Activated CD4-positive, alpha-beta memory T cell treated with anti-CD3 and anti-CD28 coated beads, Interleukin-2, amount 10 ng/mL, durations not matched to agents 7 days and 5 days (primary cell): ENCODE measurements around the gene GLI1. TPM values are rescaled to one million over a fixed set of nuclear protein-coding genes. Genes with fewer than 3 reads are reported as not detected.
"Not testable (repeated sequence)": the region's sequence is repeated elsewhere in the genome, so short reads cannot be mapped to it uniquely, and the experiment has no call there.

Experiments
- CTCF ChIA-PET: fragments of 350-600 bp; sonication (Branson Sonifier 250); formaldehyde crosslinking; loops from one replicate; lab custom pipeline; 2021; ENCODE audit warnings: antibody characterized with exemption, inconsistent platforms; lab: Charles Lee
- POLR2A ChIA-PET: fragments of 350-600 bp; sonication (Branson Sonifier 250); formaldehyde crosslinking; loops from one replicate; lab custom pipeline; 2021; ENCODE audit warnings: antibody characterized with exemption; lab: Charles Lee
- DNase-seq: peaks from one replicate; pipeline ENCODE4 v3.0.0-alpha.2; 2020
- H3K27ac Mint-ChIP-seq: one replicate; pipeline ENCODE4 v1.8.0; 2021; ENCODE audit warnings: mild to moderate bottlenecking, mixed read lengths
- H3K27me3 Mint-ChIP-seq: one replicate; pipeline ENCODE4 v1.8.0; 2021; ENCODE audit warnings: mixed read lengths
- H3K36me3 Mint-ChIP-seq: one replicate; pipeline ENCODE4 v1.8.0; 2021; ENCODE audit warnings: low read depth, mixed read lengths
- H3K4me1 Mint-ChIP-seq: one replicate; pipeline ENCODE4 v1.8.0; 2021; ENCODE audit warnings: mixed read lengths
- H3K4me3 Mint-ChIP-seq: one replicate; pipeline ENCODE4 v1.8.0; 2021; ENCODE audit warnings: mild to moderate bottlenecking, mixed read lengths
- H3K9me3 Mint-ChIP-seq: one replicate; pipeline ENCODE4 v1.8.0; 2021; ENCODE audit warnings: mixed read lengths
- total RNA-seq, 2 experiments: library from RNA; stranded (reverse); gene quantifications; one replicate each; pipeline ENCODE4 v1.2.3, GENCODE V29; 2021

The GLI1 gene
- total RNA-seq, 2 experiments from 2014 or later: 0.30 to 0.48 TPM

DNA sequence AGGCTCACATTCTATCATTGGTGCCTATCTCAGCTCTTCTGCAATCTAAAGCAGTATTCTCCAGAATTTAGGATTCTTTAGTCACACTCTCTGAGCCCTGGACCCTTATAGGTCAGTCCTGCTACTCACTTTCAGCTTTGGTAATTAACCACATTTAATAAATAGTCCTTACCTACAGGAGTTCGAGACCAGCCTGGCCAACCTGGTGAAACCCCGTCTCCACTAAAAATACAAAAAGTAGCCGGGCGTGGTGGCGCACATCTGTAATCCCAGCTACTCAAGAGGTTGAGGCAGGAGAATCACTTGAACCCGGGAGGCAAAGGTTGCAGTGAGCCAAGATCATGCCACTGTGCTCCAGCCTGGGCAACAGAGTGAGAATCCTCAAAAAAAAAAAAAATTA lies 54.1 kb downstream of the GLI1 start:
- POLR2A ChIA-PET: interaction anchor here (0.9 to 1.6 kb wide), 2 partner anchors 18 to 26 kb away, joined by 3 to 7 read pairs; partner anchors contain the start of gene MARS1
- not testable (repeated sequence) for DNase-seq, H3K9me3 Mint-ChIP-seq, H3K27ac Mint-ChIP-seq, H3K4me3 Mint-ChIP-seq, H3K27me3 Mint-ChIP-seq
- peaks cover 16% of the 10 kb centered on the region for H3K4me1 Mint-ChIP-seq
- CTCF ChIA-PET: interaction anchor here (1.3 kb wide), 1 partner anchor 55 kb away, joined by 3 read pairs; no protein-coding TSS in a partner anchor
- H3K36me3 Mint-ChIP-seq: peaks cover 76% of the 10 kb centered on the region

DNA sequence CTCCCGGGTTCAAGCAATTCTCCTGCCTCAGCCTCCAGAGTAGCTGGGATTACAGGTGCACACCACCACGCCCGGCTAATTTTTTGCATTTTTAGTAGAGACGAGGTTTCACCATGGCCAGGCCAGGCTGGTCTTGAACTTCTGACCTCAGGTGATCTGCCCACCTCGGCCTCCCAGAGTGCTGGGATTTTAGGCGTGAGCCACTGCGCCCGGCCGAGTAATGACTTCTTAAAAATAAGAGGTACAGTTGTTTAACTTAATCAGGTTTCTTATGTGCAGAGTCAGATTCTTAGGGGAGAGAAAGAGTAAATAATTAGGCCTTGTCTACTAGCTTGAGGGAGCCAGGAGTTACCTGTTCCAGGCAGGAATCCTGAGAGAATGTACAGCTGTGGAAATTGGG lies 54.7 kb downstream of the GLI1 start:
- not testable (repeated sequence) for H3K27ac Mint-ChIP-seq, H3K9me3 Mint-ChIP-seq, H3K4me3 Mint-ChIP-seq, H3K27me3 Mint-ChIP-seq, DNase-seq
- ChIA-PET CTCF (interaction anchor here (0.6 kb wide), 1 partner anchor 51 kb away, joined by 3 read pairs; no protein-coding TSS in a partner anchor), POLR2A (interaction anchor here (0.9 to 1.7 kb wide), 5 partner anchors 10 to 34 kb away, joined by 3 to 9 read pairs (median 4); partner anchors contain the start of gene MARS1)
- Mint-ChIP-seq H3K36me3 (peaks cover 79% of the 10 kb centered on the region), H3K4me1 (peaks cover 21% of the 10 kb centered on the region)

DNA sequence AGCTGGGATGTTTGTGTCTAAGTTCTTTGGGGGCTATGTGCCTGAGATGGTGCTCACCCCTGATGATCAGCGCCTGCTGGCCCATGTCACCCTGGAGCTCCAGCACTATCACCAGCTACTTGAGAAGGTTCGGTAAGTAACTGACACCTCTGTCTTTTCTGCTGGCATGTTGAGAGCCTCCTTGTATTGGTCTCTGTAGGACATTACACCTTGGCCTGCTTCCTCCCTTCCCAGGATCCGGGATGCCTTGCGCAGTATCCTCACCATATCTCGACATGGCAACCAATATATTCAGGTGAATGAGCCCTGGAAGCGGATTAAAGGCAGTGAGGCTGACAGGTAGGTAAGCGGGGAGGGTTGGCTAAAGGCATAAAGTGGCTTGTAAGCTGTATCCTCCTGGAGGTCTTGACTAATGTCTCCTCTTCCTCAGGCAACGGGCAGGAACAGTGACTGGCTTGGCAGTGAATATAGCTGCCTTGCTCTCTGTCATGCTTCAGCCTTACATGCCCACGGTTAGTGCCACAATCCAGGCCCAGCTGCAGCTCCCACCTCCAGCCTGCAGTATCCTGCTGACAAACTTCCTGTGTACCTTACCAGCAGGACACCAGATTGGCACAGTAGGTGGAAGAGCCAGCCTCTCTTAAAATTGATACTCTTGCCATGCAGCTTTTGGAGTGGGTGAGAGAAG lies 55.3 kb downstream of the GLI1 start:
- Mint-ChIP-seq H3K9me3 (no peaks in the 10 kb centered on the region), H3K4me1 (peaks cover 24% of the 10 kb centered on the region), H3K27ac (no peak overlapping the region), H3K4me3 (no peak overlapping the region), H3K36me3 (peaks cover 79% of the 10 kb centered on the region), H3K27me3 (no peaks in the 10 kb centered on the region)
- ChIA-PET POLR2A (interaction anchor here (0.9 to 2.9 kb wide), 9 partner anchors 9 to 38 kb away, joined by 3 to 11 read pairs (median 4); partner anchors contain the start of gene MARS1), CTCF (interaction anchor here (0.6 kb wide), 1 partner anchor 52 kb away, joined by 3 read pairs; no protein-coding TSS in a partner anchor)
- DNase-seq: no peak

DNA sequence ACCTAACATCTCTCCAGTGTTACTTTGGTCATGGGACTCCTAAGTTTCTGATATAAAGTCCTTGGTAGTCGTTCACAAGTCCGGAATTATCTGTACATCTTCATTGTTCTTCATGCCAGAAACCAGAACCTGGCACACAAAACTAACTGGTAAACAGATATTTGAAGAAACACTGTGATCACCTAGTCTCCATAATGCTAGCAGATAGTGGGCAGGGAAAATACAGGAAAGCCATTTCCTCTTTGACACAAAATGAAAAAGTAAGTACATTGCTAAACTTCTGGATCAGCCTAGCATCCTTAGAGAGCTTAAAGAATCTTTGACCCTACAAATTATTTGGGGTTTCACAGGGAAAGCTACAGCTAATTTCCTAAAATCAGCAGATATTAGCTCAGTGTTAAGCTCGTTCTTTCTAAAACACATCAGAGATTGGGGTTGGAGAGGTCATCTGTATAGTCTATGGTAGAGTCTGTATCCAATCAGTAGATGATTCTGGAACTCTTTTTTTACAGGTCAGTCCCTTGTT lies 55.9 kb downstream of the GLI1 start:
- Mint-ChIP-seq H3K27me3 (no peaks in the 10 kb centered on the region), H3K27ac (peak overlapping the region; percentile 11), H3K4me1 (peaks cover 24% of the 10 kb centered on the region), H3K9me3 (no peaks in the 10 kb centered on the region), H3K36me3 (peaks cover 85% of the 10 kb centered on the region), H3K4me3 (no peak overlapping the region)
- DNase-seq: no peak
- POLR2A ChIA-PET: interaction anchor here (1.1 to 2.9 kb wide), 8 partner anchors 8 to 39 kb away, joined by 3 to 11 read pairs (median 4); partner anchors contain the start of gene MARS1
- CTCF ChIA-PET: interaction anchor here (0.8 to 1.3 kb wide), 2 partner anchors 16 to 56 kb away, joined by 3 to 4 read pairs; partner anchors contain the start of gene GLI1

DNA sequence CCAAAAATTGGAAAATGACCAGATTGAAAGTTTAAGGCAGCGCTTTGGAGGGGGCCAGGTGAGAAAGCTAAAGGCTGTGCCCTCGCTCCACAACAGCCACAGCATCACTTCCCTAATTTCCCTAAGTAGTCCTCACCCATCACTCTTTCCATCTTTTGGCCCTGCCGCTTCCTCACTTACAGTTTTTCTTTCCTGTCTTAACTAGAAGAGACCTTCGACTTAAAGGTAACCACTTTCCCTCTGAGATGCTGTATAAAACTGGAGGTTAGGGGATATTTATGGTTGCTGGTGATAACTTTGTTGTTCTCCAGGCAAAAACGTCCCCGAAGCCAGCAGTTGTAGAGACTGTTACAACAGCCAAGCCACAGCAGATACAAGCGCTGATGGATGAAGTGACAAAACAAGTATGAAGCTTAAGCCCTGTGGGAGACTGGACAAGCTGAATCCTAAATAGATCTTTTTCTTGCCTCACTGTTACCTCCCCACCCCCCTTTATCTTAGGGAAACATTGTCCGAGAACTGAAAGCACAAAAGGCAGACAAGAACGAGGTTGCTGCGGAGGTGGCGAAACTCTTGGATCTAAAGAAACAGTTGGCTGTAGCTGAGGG lies 56.5 kb downstream of the GLI1 start:
- ChIA-PET CTCF (interaction anchor here (0.8 to 1.7 kb wide), 3 partner anchors 16 to 57 kb away, joined by 3 to 7 read pairs (median 4); partner anchors contain the start of gene GLI1), POLR2A (interaction anchor here (1.2 to 2.9 kb wide), 3 partner anchors 10 to 39 kb away, joined by 3 to 11 read pairs (median 4); no protein-coding TSS in a partner anchor)
- no peak for DNase-seq
- H3K4me3 Mint-ChIP-seq: no peak overlapping the region
- H3K4me1 Mint-ChIP-seq: peaks cover 27% of the 10 kb centered on the region
- peaks cover 82% of the 10 kb centered on the region for H3K36me3 Mint-ChIP-seq
- no peaks in the 10 kb centered on the region for H3K27me3 Mint-ChIP-seq
- H3K9me3 Mint-ChIP-seq: no peaks in the 10 kb centered on the region
- no peak overlapping the region for H3K27ac Mint-ChIP-seq

DNA sequence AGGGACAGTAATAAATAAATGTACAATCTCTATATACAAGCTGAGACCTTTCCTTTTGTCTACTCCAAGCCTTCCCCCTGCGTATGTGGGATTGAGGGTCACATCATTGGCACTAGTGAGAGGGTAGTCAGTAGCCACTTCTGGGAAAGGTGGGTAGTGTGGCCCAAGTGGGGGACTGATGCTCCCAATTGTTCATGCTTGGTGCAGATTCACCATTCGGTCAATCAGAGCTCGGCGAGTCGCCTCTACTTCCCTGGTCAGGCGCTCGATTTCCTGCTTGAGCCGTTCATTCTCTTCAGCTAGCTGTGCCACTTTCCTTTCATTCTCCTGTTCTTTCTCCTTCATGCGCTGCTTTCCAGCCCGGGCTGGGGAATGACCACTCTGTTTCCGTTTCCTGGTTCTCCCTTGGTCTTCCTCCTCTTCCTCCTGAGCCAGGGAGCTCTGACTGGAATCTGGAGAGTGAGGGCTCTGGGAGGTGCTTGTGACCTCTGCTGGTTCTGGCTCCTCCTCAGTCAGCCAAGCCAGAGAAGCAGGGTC lies 57.1 kb downstream of the GLI1 start:
- DNase-seq: no peak
- no peaks in the 10 kb centered on the region for H3K9me3 Mint-ChIP-seq
- ChIA-PET CTCF (interaction anchor here (0.8 to 1.7 kb wide), 3 partner anchors 17 to 58 kb away, joined by 3 to 7 read pairs (median 4); partner anchors contain the start of gene GLI1), POLR2A (interaction anchor here (0.7 to 4.5 kb wide), 4 partner anchors 11 to 40 kb away, joined by 3 to 24 read pairs (median 7); partner anchors contain the start of genes ARHGAP9 and MARS1)
- peak overlapping the region; percentile 28 for H3K27ac Mint-ChIP-seq
- peaks cover 33% of the 10 kb centered on the region for H3K4me1 Mint-ChIP-seq
- peaks cover 77% of the 10 kb centered on the region for H3K36me3 Mint-ChIP-seq
- no peak overlapping the region for H3K4me3 Mint-ChIP-seq
- no peaks in the 10 kb centered on the region for H3K27me3 Mint-ChIP-seq

DNA sequence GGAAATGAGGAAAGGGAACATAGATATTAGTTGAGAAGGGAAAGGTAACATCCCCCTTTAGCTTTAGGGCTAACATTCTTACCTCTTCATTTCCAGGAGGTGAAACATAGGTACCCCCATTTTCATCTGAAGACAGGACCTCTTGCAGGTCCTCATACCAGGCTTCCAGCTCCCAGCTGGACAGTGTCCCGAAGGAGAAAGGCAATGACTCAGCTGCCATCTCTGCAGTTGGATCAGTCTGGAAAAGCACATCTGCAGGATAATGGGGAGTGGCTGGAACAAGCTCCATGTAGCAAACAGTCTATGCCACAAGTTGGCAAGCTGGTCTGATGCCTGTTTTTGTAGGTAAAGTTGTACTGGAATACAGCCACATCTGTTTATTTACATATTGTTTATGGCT lies 57.6 kb downstream of the GLI1 start:
- no peak overlapping the region for H3K4me3 Mint-ChIP-seq
- CTCF ChIA-PET: interaction anchor here (1.7 kb wide), 1 partner anchor 40 kb away, joined by 7 read pairs; no protein-coding TSS in a partner anchor

DNA sequence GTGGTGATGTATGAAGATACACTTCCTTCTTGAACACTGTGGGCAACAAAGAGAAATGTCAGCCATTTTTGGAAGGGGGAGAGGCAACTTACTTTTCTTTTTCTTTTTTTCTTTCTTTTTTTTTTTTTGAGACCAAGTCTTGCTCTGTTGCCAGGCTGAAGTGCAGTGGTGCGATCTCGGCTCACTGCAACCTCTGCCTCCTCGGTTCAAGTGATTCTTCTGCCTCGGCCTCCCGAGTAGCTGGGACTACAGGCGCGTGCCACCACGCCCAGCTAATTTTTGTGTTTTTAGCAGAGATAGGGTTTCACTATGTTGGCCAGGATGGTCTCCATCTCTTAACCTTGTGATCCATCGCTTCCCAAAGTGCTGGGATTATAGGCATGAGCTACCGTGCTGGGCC lies 58.1 kb downstream of the GLI1 start:
- not testable (repeated sequence) for H3K9me3 Mint-ChIP-seq, H3K27me3 Mint-ChIP-seq, DNase-seq, H3K4me3 Mint-ChIP-seq
- Mint-ChIP-seq H3K27ac (peak overlapping the region; percentile 36), H3K4me1 (peaks cover 40% of the 10 kb centered on the region), H3K36me3 (peaks cover 69% of the 10 kb centered on the region)
- POLR2A ChIA-PET: interaction anchor here (0.8 to 4.5 kb wide), 5 partner anchors 15 to 57 kb away, joined by 3 to 30 read pairs (median 3); partner anchors contain the start of genes ARHGAP9 and MARS1
- CTCF ChIA-PET: interaction anchor here (0.9 to 1.7 kb wide), 2 partner anchors 27 to 41 kb away, joined by 3 to 7 read pairs; no protein-coding TSS in a partner anchor

More for the DNA sequence above, 57.6 kb downstream of the GLI1 start:
- Mint-ChIP-seq H3K4me1 (peaks cover 38% of the 10 kb centered on the region), H3K36me3 (peaks cover 74% of the 10 kb centered on the region), H3K27me3 (no peaks in the 10 kb centered on the region), H3K27ac (peak overlapping the region; percentile 36), H3K9me3 (no peaks in the 10 kb centered on the region)
- no peak for DNase-seq
- POLR2A ChIA-PET: interaction anchor here (0.7 to 4.5 kb wide), 4 partner anchors 29 to 56 kb away, joined by 3 to 24 read pairs (median 7); partner anchors contain the start of genes ARHGAP9 and MARS1

DNA sequence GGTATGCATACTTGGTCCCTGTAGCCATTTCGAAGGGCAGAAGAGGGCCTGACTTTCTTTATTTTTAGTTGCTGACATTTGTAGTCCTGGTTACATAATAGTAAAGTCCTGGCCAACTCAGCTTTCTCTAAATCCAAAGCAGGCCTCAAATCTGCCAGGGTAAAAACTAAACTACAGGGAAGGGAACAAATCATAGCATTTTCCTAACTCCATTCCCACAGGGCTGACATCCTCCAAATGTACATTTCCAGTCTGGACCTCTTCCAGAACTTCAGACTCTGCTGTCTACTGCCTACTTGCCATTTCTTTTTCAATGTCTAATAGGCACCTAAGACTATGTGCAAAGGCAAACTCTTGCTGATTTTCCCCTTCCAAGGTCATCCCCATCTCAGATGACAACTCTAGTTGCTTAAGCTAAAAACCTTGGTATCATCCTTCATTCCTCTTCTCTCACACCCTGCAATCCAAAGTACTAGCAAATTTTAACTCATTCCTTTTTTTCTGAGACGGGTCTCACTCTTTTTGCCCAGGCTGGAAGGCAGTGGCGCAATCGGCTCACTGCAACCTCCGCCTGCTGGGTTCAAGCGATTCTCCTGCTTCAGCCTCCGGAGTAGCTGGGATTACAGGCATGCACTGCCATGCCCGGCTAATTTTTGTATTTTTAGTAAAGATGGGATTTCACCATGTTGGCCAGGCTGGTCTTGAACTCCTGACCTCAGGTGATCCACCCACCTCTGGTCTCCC lies 58.8 kb downstream of the GLI1 start:
- Mint-ChIP-seq H3K4me3 (peak overlapping the region; percentile 82), H3K4me1 (peaks cover 43% of the 10 kb centered on the region), H3K27ac (peak overlapping the region; percentile 100), H3K36me3 (peaks cover 62% of the 10 kb centered on the region), H3K27me3 (no peaks in the 10 kb centered on the region), H3K9me3 (no peaks in the 10 kb centered on the region)
- ChIA-PET POLR2A (interaction anchor here (0.8 to 4.5 kb wide), 7 partner anchors 15 to 57 kb away, joined by 3 to 30 read pairs (median 3); partner anchors contain the start of genes ARHGAP9 and MARS1), CTCF (interaction anchor here (0.9 to 1.5 kb wide), 2 partner anchors 27 to 59 kb away, joined by 3 to 7 read pairs; partner anchors contain the start of gene GLI1)
- DNase-seq: no peak

DNA sequence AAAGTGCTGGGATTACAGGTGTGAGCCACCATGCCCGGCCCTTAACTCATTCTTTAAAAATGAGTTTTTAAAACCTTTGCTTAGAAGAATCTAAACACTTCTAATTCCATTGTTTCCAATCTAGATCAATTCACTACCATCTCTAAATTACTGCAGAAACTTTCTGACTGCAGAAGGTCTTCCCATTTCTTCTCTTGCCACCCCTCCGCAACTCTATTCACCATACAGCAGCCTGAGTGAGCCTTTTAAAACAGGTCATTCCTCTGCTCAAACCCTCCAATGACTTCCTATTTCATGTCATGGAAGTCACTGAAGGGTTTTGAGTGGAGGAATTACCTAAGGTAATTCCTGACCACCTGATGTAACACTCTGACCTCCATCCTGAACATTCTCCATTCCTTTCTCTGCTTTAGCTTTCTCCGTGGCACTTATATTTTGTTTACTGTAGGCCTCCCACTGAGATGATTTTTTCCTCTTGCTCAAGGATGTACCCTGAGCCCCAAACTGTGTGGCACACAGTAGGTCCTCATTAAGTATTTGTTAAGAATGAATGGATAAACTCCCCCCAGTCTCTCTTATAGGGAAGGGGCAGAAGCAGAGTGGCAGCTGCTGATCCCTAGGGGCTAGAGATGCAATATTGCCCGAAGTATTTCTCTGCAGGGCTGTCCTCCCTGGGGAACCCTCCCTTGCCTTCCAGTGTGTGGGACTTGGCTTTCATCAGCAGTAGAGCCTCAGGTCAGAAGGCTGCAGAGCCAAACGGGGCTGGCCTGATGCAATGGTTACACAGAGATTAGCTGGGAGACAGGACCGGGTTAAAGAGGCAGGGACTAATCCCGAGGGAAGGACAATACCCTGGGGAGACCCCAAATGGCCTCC lies 59.6 kb downstream of the GLI1 start:
- Mint-ChIP-seq H3K9me3 (no peaks in the 10 kb centered on the region), H3K4me3 (peak overlapping the region; percentile 82), H3K27me3 (no peaks in the 10 kb centered on the region), H3K27ac (peak overlapping the region; percentile 100), H3K36me3 (peaks cover 66% of the 10 kb centered on the region), H3K4me1 (peaks cover 51% of the 10 kb centered on the region)
- peak; percentile 36 for DNase-seq
- POLR2A ChIA-PET: interaction anchor here (1.3 to 4.5 kb wide), 13 partner anchors 16 to 174 kb away, joined by 3 to 30 read pairs (median 7); partner anchors contain the start of genes ARHGAP9, DCTN2, GLI1 and INHBE
- CTCF ChIA-PET: interaction anchor here (1.5 kb wide), 1 partner anchor 60 kb away, joined by 7 read pairs; the partner anchor contains the start of gene GLI1
